Brain microvascular endothelial cell (primary cell): ENCODE data around the gene FYN.

Experiments used
- DNase-seq: peaks from one replicate; pipeline ENCODE4 v3.0.0-alpha.2; 2020
- H3K27ac ChIP-seq: fragments of 250-450 bp; sonication (Bioruptor Pico); 2 replicates; pipeline ENCODE4 v1.5.1; 2020; ENCODE audit warnings: mild to moderate bottlenecking, moderate library complexity
- H3K27me3 ChIP-seq: fragments of 250-450 bp; sonication (Bioruptor Pico); replicated peaks from 2 replicates; pipeline ENCODE4 v1.5.1; 2020; ENCODE audit warnings: mild to moderate bottlenecking
- H3K36me3 ChIP-seq: fragments of 250-450 bp; sonication (Bioruptor Pico); replicated peaks from 2 replicates; pipeline ENCODE4 v1.5.1; 2020; ENCODE audit warnings: mild to moderate bottlenecking
- H3K4me3 ChIP-seq: 2 replicates; pipeline ENCODE4 v1.5.1; 2011; ENCODE audit warnings: low read depth, mild to moderate bottlenecking, control low read depth, low read length, moderate library complexity
- in situ Hi-C: cut with HindIII; loops from 2 replicates; pipeline ENCODE4 v1.10.0; 2017; ENCODE audit warnings: low sequenced_read_pairs, low pct_ligation_motif_present
- TF ChIP-seq, protein P1 (sequence below): IDR thresholded peaks from 2 replicates; pipeline ENCODE4 v1.5.1; 2011; ENCODE audit warnings: low read depth, mild to moderate bottlenecking, moderate library complexity, low read length, control low read depth, inconsistent platforms; ENCODE audit errors: missing control alignments

Gene FYN

DNA sequence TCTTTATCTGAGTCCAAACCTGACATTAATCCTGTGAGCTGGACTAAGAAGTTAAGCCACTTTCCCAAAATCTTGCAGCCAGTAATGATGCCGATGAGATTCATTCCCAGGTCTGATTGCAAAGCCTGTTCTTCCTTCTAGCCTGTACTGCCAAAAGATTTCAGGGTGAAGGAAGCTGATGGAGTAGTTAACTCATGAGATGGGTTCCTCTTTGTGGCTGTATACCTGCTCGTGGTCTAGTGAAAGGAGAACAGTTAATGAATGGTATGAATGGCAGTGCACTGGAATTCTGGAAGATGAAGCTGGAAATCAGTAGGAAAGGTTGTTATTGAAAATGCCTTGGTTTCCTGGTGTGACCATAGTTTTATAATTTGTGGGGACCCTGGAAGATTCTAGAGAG, 112.0 kb downstream of the FYN start:
- no peak for DNase-seq
- TF ChIP-seq, protein P1, sequence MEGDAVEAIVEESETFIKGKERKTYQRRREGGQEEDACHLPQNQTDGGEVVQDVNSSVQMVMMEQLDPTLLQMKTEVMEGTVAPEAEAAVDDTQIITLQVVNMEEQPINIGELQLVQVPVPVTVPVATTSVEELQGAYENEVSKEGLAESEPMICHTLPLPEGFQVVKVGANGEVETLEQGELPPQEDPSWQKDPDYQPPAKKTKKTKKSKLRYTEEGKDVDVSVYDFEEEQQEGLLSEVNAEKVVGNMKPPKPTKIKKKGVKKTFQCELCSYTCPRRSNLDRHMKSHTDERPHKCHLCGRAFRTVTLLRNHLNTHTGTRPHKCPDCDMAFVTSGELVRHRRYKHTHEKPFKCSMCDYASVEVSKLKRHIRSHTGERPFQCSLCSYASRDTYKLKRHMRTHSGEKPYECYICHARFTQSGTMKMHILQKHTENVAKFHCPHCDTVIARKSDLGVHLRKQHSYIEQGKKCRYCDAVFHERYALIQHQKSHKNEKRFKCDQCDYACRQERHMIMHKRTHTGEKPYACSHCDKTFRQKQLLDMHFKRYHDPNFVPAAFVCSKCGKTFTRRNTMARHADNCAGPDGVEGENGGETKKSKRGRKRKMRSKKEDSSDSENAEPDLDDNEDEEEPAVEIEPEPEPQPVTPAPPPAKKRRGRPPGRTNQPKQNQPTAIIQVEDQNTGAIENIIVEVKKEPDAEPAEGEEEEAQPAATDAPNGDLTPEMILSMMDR = no peak
- Histone ChIP-seq H3K36me3 (no peaks in the 10 kb centered on the region), H3K4me3 (no peak overlapping the region), H3K27me3 (no peaks in the 10 kb centered on the region), H3K27ac (peak overlapping the region; percentile 81)
- in situ Hi-C loops = no loop called here

GRCh38 chr6:111759836-111760785, 113.1 kb downstream of the FYN start:
- Histone ChIP-seq H3K36me3 (no peaks in the 10 kb centered on the region), H3K4me3 (no peak overlapping the region), H3K27me3 (no peaks in the 10 kb centered on the region), H3K27ac (peak overlapping the region; percentile 81)
- TF ChIP-seq, protein P1 = no peak
- in situ Hi-C loops = no loop called here
- peak; percentile 88 for DNase-seq

GRCh38 chr6:111759331-111759835, 113.9 kb downstream of the FYN start:
- Histone ChIP-seq H3K27ac (peak overlapping the region; percentile 78), H3K27me3 (no peaks in the 10 kb centered on the region), H3K4me3 (no peak overlapping the region), H3K36me3 (no peaks in the 10 kb centered on the region)
- TF ChIP-seq, protein P1 = no peak
- in situ Hi-C loops = no loop called here
- no peak for DNase-seq

GRCh38 chr6:111758608-111759329, 114.5 kb downstream of the FYN start:
- Histone ChIP-seq H3K27ac (peak overlapping the region; percentile 78), H3K4me3 (no peak overlapping the region), H3K27me3 (no peaks in the 10 kb centered on the region), H3K36me3 (no peaks in the 10 kb centered on the region)
- TF ChIP-seq, protein P1 = no peak
- no peak for DNase-seq
- in situ Hi-C loops = no loop called here

DNA sequence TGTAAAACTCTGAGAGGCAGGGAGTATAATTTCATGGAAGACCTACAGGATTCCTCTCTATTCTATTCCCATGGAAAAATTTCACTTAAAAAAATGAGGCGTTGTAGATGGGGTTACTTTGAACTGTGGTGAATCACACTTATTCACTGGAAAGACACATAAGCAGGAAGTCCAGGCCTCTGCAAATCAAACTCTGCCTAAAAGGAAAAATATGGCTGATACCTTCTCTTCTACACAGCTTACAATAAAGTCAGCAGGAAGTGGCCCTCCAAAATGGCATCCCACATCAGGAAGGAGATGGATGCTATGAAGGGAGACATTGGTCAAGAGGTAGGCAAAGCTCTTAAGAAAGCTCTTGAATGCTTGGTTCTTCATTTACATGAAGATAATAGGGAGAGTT, 115.9 kb downstream of the FYN start:
- Histone ChIP-seq H3K27ac (peak overlapping the region; percentile 60), H3K36me3 (no peaks in the 10 kb centered on the region), H3K4me3 (no peak overlapping the region), H3K27me3 (no peaks in the 10 kb centered on the region)
- peak; percentile 49 for DNase-seq
- in situ Hi-C loops = no loop called here
- TF ChIP-seq, protein P1 = no peak
